Stomach (tissue), 9 donors: ENCODE measurements around the gene SPATA18. TPM values are rescaled to one million over a fixed set of nuclear protein-coding genes. Genes with fewer than 3 reads are reported as not detected.

Source experiments
- DNase-seq, 2 donors: peaks; one replicate each; pipeline versions ENCODE4 v3.0.0 to v3.0.0-alpha.2; 2013 to 2019
- H3K27ac ChIP-seq, 5 donors: fragments of 200-600 bp in 4 of 5; sonication (generic) in 4 of 5; one replicate each; pipeline ENCODE4 v1.5.1; 2013 to 2019; ENCODE audit warnings: mild to moderate bottlenecking in 1 of 5, moderate library complexity in 1 of 5
- H3K27me3 ChIP-seq, 3 donors: fragments of 200-600 bp; sonication (generic); one replicate each; pipeline ENCODE4 v1.5.1; 2017 to 2019; ENCODE audit warnings: mixed run types in 1 of 3
- H3K36me3 ChIP-seq, 4 donors: fragments of 200-600 bp; sonication (generic); 1 replicate in 3 of 4; 2 replicates in 1 of 4; pipeline ENCODE4 v1.5.1; 2016 to 2019
- H3K4me1 ChIP-seq, 4 donors: fragments of 200-600 bp; sonication (generic); one replicate each; pipeline ENCODE4 v1.5.1; 2016 to 2019
- H3K4me3 ChIP-seq, 4 donors: fragments of 200-600 bp; sonication (generic) in 3 of 4; one replicate each; pipeline ENCODE4 v1.5.1; 2016 to 2019; ENCODE audit warnings: mild to moderate bottlenecking in 1 of 4
- H3K9me3 ChIP-seq, 4 donors: fragments of 200-600 bp; sonication (generic); one replicate each; pipeline ENCODE4 v1.5.1; 2016 to 2019
- CTCF ChIP-seq, 7 experiments: fragments of 450-650 bp in 4 of 7; fragments of 200-600 bp in 3 of 7; sonication (generic) in 3 of 7; IDR thresholded peaks; one replicate each; pipeline ENCODE4 v1.5.1; 2016 to 2019; ENCODE audit warnings: antibody characterized with exemption in 7 of 7, control low read depth in 2 of 7, mild to moderate bottlenecking in 1 of 7
- EP300 ChIP-seq: sonication (generic); formaldehyde crosslinking; IDR thresholded peaks from one replicate; pipeline ENCODE4 v1.6.1; 2017; ENCODE audit warnings: antibody characterized with exemption
- POLR2A ChIP-seq, 4 donors: fragments of 450-650 bp; IDR thresholded peaks; one replicate each; pipeline ENCODE4 v1.6.1; 2016; ENCODE audit warnings: antibody characterized with exemption in 4 of 4, control low read depth in 2 of 4, mild to moderate bottlenecking in 1 of 4, moderate library complexity in 1 of 4
- POLR2AphosphoS5 ChIP-seq, 3 donors: sonication (generic); formaldehyde crosslinking; IDR thresholded peaks; one replicate each; pipeline ENCODE4 v1.6.1; 2016; ENCODE audit warnings: antibody characterized with exemption in 3 of 3
- WGBS, 5 donors: extraction: QIAGEN DNeasy Blood & Tissue Kit in 3 of 5; methylation state at CpG; one replicate each; pipeline versions ENCODE4 v1.1.5 to v1.1.7; 2013 to 2018; 5-methylcytosine and 5-hydroxymethylcytosine counted together
- intact Hi-C: fragments of 100-400 bp; cut with DNase I; formaldehyde crosslinking; loops from one replicate; pipeline ENCODE4 v1.15.1; 2023; ENCODE audit warnings: low total_unique reads
- polyA plus RNA-seq, 3 donors: library from polyadenylated mRNA; stranded (reverse); fragments of 200-250 nt; gene quantifications; one replicate each; pipeline ENCODE4 v1.2.3, GENCODE V29; 2013
- total RNA-seq, 5 donors: library from RNA; depleted of rRNA; stranded (reverse); fragments of >200 nt; gene quantifications; one replicate each; pipeline versions ENCODE4 v1.1.0 to v1.2.3, GENCODE V29; 2014 to 2016
- donor health status: healthy with polysubstance abuse.
- donor health status: Bipolar disorder and iron deficiency.
- donor health status: healthy.

SPATA18 gene
- total and polyA plus RNA-seq, 8 donors: 1.8 to 21.1 (median 3.9) TPM; not detected in 1

GRCh38 chr4:52032005-52032404 is 19.1 kb upstream of the SPATA18 start:
- TF ChIP-seq POLR2A (IDR thresholded peaks at IDR 0.05): no peak
- no peak for TF ChIP-seq CTCF (IDR thresholded peaks at IDR 0.05)
- TF ChIP-seq EP300: no peak
- TF ChIP-seq POLR2AphosphoS5 (IDR thresholded peaks at IDR 0.05): no peak
- intact Hi-C loops: no loop called here
- Histone ChIP-seq H3K4me3 (no peak overlapping the region), H3K27me3 (no peaks in the 10 kb centered on the region), H3K9me3 (no peaks in the 10 kb centered on the region), H3K36me3 (peaks cover 0 to 35% (median 34%) of the 10 kb centered on the region in 4 donors), H3K27ac (no peak overlapping the region), H3K4me1 (peaks cover 11 to 31% (median 19%) of the 10 kb centered on the region in 4 donors)
- 90 to 96% (median 93%) methylated on average over 1 of the region's 1 CpG for WGBS, 5 donors
- no peak for DNase-seq

GRCh38 chr4:52035190-52035589 is 15.9 kb upstream of the SPATA18 start:
- Histone ChIP-seq H3K4me3 (no peak overlapping the region), H3K36me3 (peaks cover 0 to 13% (median 7%) of the 10 kb centered on the region in 4 donors), H3K27ac (no peak overlapping the region), H3K9me3 (no peaks in the 10 kb centered on the region), H3K4me1 (peaks cover 21 to 36% (median 27%) of the 10 kb centered on the region in 4 donors), H3K27me3 (peaks cover 0 to 9% (median 0%) of the 10 kb centered on the region in 3 donors)
- intact Hi-C loops: no loop called here
- TF ChIP-seq POLR2A (IDR thresholded peaks at IDR 0.05) (no peak), EP300 (no peak), POLR2AphosphoS5 (IDR thresholded peaks at IDR 0.05) (no peak), CTCF (IDR thresholded peaks at IDR 0.05) (no peak)
- 33 to 53% (median 52%) methylated on average over 2 of the region's 2 CpGs for WGBS, 5 donors
- no peak for DNase-seq

- Histone ChIP-seq H3K9me3 (no peaks in the 10 kb centered on the region), H3K27me3 (peaks cover 0 to 9% (median 0%) of the 10 kb centered on the region in 3 donors), H3K36me3 (peaks cover 0 to 3% (median under 1%) of the 10 kb centered on the region in 4 donors), H3K27ac (peak overlapping the region in 1 of 5 donors; percentile 89), H3K4me3 (peak overlapping the region; percentile 83 to 96 (median 84)), H3K4me1 (peaks cover 21 to 36% (median 27%) of the 10 kb centered on the region in 4 donors)
- 24 to 38% (median 34%) methylated on average over 7 of the region's 7 CpGs for WGBS, 5 donors
- TF ChIP-seq EP300: no peak
- no peak for TF ChIP-seq POLR2A (IDR thresholded peaks at IDR 0.05)
- TF ChIP-seq CTCF (IDR thresholded peaks at IDR 0.05): no peak
- no peak for TF ChIP-seq POLR2AphosphoS5 (IDR thresholded peaks at IDR 0.05)
- intact Hi-C loops: no loop called here
- DNase-seq: peak in 1 of 2 donors; percentile 13
Observed at GRCh38 chr4:52036886-52037530, 14.1 kb upstream of the SPATA18 start.

- Histone ChIP-seq H3K4me1 (peaks cover 21 to 36% (median 27%) of the 10 kb centered on the region in 4 donors), H3K27ac (peak overlapping the region; percentile 6 to 89 (median 73)), H3K4me3 (peak overlapping the region; percentile 83 to 96 (median 84)), H3K9me3 (no peaks in the 10 kb centered on the region), H3K27me3 (peaks cover 0 to 9% (median 0%) of the 10 kb centered on the region in 3 donors), H3K36me3 (no peaks in the 10 kb centered on the region)
- 0 to 1% (median 0%) methylated on average over 10 to 25 of the region's 25 CpGs for WGBS, 5 donors
- no peak for TF ChIP-seq POLR2A (IDR thresholded peaks at IDR 0.05)
- TF ChIP-seq CTCF (IDR thresholded peaks at IDR 0.05): no peak
- TF ChIP-seq POLR2AphosphoS5 (IDR thresholded peaks at IDR 0.05): no peak
- TF ChIP-seq EP300: no peak
- DNase-seq: peak in 1 of 2 donors; percentile 68
- intact Hi-C loops: no loop called here
Observed at GRCh38 chr4:52037689-52038102, 13.4 kb upstream of the SPATA18 start.
